M059J (cell line): ENCODE data around the gene GPBP1L1. TPM values are rescaled to one million over a fixed set of nuclear protein-coding genes. Genes with fewer than 3 reads are reported as not detected.

Experiments
- DNase-seq: peaks from one replicate; pipeline ENCODE4 v3.0.0-alpha.2; 2012; ENCODE audit warnings: low read depth
- total RNA-seq: library from RNA; depleted of rRNA; stranded (reverse); fragments of >200 nt; shearing (Covaris generic); gene quantifications from 2 replicates; pipeline ENCODE4 v1.2.3, GENCODE V29; 2014; rRNA removed

Gene GPBP1L1
- total RNA-seq, 1 experiment from 2014 or later, result 140 TPM

- no peak for DNase-seq
These were observed 99.6 kb downstream of the GPBP1L1 start for GRCh38 chr1:45586769-45587168.

DNA sequence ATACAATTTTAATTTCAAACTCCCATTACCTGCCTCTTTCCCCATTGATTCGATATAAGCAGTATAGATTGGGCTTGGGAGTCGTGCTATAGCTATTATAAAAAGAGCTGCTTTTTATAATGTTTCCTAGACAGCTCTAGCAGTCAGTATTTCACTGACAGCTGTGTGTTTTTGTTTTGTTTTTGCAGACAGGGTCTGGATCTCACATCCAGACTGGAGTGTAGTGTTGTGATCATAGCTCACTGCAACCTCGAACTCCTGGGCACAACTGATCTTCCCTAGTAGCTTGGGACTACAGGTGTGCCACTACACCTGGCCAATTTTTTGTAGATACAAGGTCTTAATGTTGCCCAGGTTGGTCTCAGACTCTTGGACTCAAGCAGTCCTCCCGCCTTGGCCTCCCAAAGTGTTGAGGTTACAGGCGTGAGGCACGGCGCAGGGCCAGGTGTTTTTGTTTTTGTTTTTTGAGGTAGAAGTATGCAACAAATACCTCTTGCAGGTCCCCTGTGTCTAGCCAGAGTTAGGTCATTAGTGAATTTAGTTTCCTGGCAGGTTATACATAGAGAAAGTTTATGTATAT is 100.7 kb downstream of the GPBP1L1 start:
- no peak for DNase-seq

DNA sequence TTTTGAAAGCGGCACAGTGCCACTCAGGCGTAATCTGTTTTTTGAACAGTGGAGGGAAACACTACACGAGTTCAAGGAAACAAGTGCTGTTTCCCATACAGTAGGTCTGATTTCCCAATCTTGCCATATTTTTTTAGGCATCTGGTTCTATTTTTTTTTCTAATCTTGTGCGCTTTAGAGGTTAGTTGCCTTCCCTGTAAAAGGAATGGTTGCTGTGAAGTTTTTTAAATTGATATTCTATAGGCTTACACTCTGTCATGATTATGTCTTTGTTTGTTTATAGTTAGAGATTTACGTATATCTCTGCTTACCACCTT is 101.3 kb downstream of the GPBP1L1 start:
- no peak for DNase-seq

DNA sequence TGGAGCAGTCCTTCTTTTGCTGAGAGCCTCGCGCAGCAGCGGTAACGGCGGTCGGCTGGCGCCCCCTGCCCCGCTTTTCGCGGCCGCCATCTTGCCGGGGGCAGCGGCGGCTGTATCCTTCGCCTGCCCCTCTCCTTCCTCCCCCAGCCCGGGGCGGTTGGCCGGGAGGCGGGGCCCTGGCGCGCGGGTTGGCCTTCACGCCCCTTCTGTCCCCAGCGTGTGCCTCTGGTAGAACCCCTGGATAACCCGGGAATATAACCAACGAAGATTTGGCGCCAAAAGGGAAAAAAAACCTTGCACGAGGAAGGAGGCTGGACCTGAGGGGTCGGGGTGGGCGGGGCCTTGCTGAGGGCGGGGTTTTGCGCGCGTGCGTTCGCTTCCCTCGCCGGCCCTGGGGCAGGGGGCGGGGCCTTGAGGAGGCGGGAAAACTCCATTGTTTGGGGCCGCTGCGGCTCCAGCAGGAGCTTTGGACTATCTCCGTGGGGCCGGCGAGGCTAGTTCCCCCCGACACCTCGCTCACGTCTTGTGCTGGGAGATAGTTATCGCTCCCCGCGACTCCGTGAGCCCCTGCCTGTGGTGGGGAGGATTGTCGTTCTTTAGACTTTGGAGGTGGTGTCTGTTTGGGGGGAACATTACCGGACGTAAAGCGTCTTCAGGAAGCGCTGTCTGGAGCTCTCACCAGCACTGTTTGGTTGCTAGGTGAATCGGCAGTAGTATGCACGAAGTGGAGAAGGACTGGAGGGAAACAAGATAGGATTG is 101.8 kb downstream of the GPBP1L1 start:
- DNase-seq, result peak; percentile 92

GRCh38 chr1:45583666-45584350 is 102.5 kb downstream of the GPBP1L1 start, which contains the start of gene NASP:
TSS of gene NASP (plus strand) at chr1:45584041. CDS start at chr1:45584147, 106 bp downstream.
- peak; percentile 83 for DNase-seq

- peak; percentile 97 for DNase-seq
These were observed 103.1 kb downstream of the GPBP1L1 start for GRCh38 chr1:45583264-45583665.

Other genes starting within 250 kb of the GPBP1L1 start
- gene TESK2, start 195.4 kb downstream of the GPBP1L1 start, total RNA-seq, result 3.4 and 5.8 TPM in 2 replicates
- 2.9 and 4.9 TPM in 2 replicates for gene CCDC163, start 186.5 kb downstream of the GPBP1L1 start, total RNA-seq
- gene MMACHC, start 186.2 kb downstream of the GPBP1L1 start, total RNA-seq, result 6.1 and 8.3 TPM in 2 replicates
- gene PRDX1, start 164.6 kb downstream of the GPBP1L1 start, total RNA-seq, result 826 and 917 TPM in 2 replicates
- gene AKR1A1, start 135.7 kb downstream of the GPBP1L1 start, total RNA-seq, result 71.2 and 88.4 TPM in 2 replicates
- 104 and 120 TPM in 2 replicates for gene NASP, start 102.5 kb downstream of the GPBP1L1 start, total RNA-seq
- 0.10 TPM in 2 replicates for gene CCDC17, start 62.5 kb downstream of the GPBP1L1 start, total RNA-seq
- gene TMEM69, start 1.6 kb upstream of the GPBP1L1 start, total RNA-seq, result 35.8 and 37.6 TPM in 2 replicates
- gene IPP, start 64.1 kb upstream of the GPBP1L1 start, total RNA-seq, result 4.6 and 7.8 TPM in 2 replicates
- gene MAST2, start 117.1 kb upstream of the GPBP1L1 start, total RNA-seq, result 14.2 and 15.7 TPM in 2 replicates